ENCODE data around the gene KRTAP29-1. TPM values are rescaled to one million over a fixed set of nuclear protein-coding genes. Genes with fewer than 3 reads are reported as not detected.
"Not testable (repeated sequence)": the region's sequence is repeated elsewhere in the genome, so short reads cannot be mapped to it uniquely, and the experiment has no call there.

The KRTAP29-1 gene, protein sequence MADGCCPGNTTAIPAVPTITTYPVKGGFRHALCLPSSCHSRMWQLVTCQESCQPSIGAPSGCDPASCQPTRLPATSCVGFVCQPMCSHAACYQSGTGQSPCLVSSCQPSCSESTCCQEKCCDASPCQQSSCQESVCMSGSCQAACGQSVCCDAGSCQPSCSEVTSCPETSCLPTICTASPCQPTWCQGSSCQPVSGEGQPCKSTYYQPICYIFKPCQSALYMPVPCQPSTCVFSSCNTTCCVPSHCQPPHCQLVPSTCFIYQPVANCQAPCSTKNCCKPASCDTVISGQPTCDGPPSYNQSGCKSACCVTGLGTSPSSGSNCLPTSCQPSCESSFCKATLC
- not detected for total RNA-seq
- polyA plus RNA-seq = not detected
- long read RNA-seq, donor 1 = 0 reads
- long read RNA-seq, donor 2 = 0 reads
- long read RNA-seq, donor 3 = 0 reads
- long read RNA-seq, donor 4 = 0 reads
- long read RNA-seq, donor 5 = 0 reads
- long read RNA-seq, donor 6 = 0 reads
- long read RNA-seq, donor 7 = 0 reads
- long read RNA-seq, donor 8 = 0 reads
- long read RNA-seq, donor 9 = 0 reads
- long read RNA-seq, donor 10 = 0 reads

DNA sequence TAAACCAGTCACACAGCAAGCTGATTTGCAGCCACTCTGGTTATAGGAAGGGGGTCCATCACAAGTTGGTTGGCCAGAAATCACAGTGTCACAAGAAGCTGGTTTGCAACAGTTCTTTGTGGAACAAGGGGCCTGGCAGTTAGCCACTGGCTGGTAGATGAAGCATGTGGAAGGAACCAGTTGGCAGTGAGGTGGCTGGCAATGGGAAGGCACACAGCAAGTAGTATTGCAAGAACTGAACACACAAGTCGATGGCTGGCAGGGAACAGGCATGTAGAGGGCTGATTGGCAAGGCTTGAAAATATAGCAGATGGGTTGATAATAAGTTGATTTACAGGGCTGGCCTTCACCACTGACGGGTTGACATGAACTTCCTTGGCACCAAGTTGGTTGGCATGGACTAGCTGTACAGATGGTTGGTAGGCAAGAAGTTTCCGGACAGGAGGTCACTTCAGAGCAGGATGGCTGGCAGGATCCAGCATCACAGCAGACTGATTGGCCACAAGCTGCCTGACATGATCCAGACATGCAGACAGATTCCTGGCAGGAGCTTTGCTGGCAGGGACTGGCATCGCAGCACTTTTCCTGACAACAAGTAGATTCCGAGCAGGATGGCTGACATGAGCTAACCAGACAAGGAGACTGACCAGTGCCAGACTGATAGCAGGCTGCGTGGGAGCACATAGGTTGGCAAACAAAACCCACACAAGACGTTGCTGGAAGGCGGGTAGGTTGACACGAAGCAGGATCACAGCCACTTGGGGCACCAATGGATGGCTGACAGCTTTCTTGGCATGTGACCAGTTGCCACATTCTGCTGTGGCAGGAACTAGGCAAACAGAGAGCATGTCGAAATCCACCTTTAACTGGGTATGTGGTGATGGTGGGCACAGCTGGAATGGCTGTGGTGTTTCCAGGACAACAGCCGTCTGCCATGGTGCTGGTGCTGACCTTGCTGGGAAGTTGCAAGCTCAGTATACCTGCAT is at the start of gene KRTAP29-1:
Gene KRTAP29-1, minus strand, starts transcription at position 936 of the 986 bp plus-strand sequence. Its CDS starts 0 bp downstream, at position 936.
- intact Hi-C loops (cut with DNase I) = no loop called here

DNA sequence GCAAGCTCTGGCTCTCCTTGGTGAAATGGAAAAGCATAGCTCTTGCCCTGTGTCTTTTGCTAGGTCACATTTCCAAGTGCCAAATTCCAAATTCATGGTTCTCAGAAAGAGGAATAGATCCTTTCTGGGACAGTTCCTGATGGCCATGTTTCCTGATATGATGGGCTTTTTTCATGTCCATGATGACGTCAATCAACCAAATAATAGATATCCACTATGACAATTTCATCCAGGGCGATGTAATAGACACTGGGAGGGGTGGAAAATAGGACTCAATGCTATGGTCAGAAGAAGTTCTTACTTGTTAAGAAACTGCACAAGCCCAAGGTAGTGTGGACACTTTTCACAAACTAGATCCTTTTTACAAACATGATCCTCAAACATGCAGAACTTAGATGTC is 48.5 kb upstream of the KRTAP29-1 start:
- Histone ChIP-seq H3K27ac (no peak overlapping the region), H3K4me3 (no peak overlapping the region), H3K36me3 (replicated peaks in 1 of 2) (no peaks in the 10 kb centered on the region), H3K4me1 (replicated peaks in 1 of 2) (no peaks in the 10 kb centered on the region), H3K27me3 (no peaks in the 10 kb centered on the region), H3K9me3 (replicated peaks in 1 of 3) (no peaks in the 10 kb centered on the region)
- intact Hi-C loops (cut with DNase I) = no loop called here
- WGBS, 4 donors = 76 to 84% (median 82%) methylated on average over 2 of the region's 2 CpGs
- TF ChIP-seq, protein P1, sequence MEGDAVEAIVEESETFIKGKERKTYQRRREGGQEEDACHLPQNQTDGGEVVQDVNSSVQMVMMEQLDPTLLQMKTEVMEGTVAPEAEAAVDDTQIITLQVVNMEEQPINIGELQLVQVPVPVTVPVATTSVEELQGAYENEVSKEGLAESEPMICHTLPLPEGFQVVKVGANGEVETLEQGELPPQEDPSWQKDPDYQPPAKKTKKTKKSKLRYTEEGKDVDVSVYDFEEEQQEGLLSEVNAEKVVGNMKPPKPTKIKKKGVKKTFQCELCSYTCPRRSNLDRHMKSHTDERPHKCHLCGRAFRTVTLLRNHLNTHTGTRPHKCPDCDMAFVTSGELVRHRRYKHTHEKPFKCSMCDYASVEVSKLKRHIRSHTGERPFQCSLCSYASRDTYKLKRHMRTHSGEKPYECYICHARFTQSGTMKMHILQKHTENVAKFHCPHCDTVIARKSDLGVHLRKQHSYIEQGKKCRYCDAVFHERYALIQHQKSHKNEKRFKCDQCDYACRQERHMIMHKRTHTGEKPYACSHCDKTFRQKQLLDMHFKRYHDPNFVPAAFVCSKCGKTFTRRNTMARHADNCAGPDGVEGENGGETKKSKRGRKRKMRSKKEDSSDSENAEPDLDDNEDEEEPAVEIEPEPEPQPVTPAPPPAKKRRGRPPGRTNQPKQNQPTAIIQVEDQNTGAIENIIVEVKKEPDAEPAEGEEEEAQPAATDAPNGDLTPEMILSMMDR (IDR thresholded peaks at IDR 0.05) = no peak
- no peak for TF ChIP-seq POLR2A (IDR thresholded peaks at IDR 0.05)
- no peak for DNase-seq

More for the DNA sequence above, at the start of gene KRTAP29-1:
- WGBS, 4 donors = 64 to 70% (median 69%) methylated on average over 9 to 11 of the region's 11 CpGs
- Histone ChIP-seq H3K4me3 (no peak within 1 kb of the TSS), H3K27me3 (no peaks in the 10 kb centered on the region), H3K9me3 (replicated peaks in 1 of 3) (no peaks in the 10 kb centered on the region), H3K36me3 (replicated peaks in 1 of 2) (no peaks in the 10 kb centered on the region), H3K27ac (no peak within 1 kb of the TSS), H3K4me1 (replicated peaks in 1 of 2) (no peaks in the 10 kb centered on the region)
- TF ChIP-seq, protein P1 (IDR thresholded peaks at IDR 0.05) = no peak
- no peak for TF ChIP-seq POLR2A (IDR thresholded peaks at IDR 0.05)
- peak in 1 of 7 donors; percentile 69 for DNase-seq

DNA sequence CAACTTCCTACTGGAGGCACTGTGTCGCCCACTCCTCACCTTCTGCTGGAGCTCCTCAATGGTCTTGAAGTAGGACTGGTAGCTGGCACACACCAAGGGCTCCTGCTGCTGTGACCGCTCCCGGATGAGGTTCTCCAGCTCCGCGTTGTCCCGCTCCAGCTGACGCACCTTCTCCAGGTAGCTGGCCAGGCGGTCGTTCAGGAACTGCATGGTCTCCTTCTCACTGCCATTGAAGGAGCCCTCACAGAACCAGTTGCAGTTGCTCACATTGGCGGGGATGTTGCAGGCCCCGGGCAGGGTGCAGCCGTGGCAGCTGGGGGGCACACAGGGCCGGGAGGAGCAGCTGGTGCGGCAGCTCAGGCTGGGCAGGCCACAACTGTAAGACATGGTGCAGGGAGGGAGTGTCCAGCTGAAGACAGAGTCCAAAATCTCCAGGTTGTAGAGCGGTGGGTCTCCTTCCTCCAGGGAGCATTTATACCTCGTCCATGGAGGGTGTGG is 47.8 kb upstream of the KRTAP29-1 start, which contains the start of gene KRT33A:
Gene KRT33A, minus strand, starts transcription at position 448 of the 498 bp plus-strand sequence. Its CDS starts 61 bp downstream, at position 387.
- H3K4me1 ChIP-seq (replicated peaks in 1 of 2); H3K27ac ChIP-seq; H3K36me3 ChIP-seq (replicated peaks in 1 of 2); H3K9me3 ChIP-seq (replicated peaks in 1 of 3); H3K4me3 ChIP-seq; H3K27me3 ChIP-seq; DNase-seq; intact Hi-C loops (cut with DNase I): not testable (repeated sequence)
- 87 to 96% (median 89%) methylated on average over 10 to 16 of the region's 16 CpGs for WGBS, 4 donors

DNA sequence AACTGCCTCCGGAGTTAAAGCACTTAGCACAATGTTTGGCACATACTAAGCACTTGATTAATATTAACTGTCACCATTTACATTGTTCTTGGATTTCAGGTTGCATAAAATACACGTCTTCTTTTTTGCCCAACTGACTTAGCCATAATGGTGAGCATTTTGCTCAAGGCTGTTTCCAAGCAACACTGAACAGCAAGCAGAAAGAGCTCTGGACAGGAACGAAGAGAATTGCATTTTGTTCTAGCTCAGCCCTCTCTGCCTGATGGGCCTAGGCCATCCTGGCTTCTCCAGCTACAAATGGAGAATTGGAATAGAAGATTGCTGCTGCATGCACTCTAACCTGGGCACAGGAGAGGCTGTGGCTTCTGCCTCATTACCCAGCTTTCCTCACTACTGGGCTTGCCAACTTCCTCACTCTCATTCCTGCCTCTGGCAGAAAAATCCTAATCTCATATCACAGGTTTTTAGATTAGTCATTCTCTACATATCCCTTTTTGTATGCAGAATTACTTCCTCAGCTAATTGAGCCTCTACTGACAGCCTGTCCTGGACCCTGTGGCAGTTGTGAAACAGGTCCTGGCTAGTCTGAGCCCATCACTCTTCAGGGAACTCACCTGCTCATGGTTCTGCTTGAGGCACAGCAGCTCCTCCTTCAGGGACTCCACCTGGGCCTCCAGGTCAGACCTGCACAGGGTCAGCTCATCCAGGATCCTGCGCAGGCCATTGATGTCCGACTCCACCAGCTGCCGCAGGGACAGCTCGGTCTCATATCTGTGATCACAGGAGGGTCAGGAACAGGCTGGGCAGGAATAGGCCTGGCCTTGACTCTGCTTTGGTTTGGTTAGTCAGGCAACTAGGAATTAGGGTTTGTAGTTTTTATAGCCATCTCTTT is 45.5 kb upstream of the KRTAP29-1 start:
- 71 to 89% (median 84%) methylated on average over 3 to 7 of the region's 7 CpGs for WGBS, 4 donors

DNA sequence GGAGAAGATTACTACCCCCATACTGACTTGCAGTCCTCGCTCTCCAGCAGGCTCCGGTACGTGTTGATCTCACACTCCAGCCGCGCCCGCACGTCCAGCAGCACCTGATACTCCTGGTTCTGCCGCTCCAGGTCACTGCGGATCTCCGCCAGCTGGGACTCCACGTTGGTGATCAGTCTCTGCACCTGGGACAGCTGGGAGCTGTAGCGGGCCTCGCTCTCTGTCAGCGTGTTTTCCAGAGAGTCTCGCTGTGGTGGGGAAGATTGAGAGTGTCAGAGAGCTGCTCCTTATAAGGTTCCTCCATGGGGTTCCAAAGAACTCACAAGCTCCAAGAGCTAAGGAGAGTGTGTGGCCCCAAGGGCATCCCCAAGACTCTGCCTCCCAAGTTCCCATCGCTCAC is 43.8 kb upstream of the KRTAP29-1 start:
- H3K36me3 ChIP-seq (replicated peaks in 1 of 2); intact Hi-C loops (cut with DNase I); H3K4me1 ChIP-seq (replicated peaks in 1 of 2); H3K27ac ChIP-seq; H3K4me3 ChIP-seq; H3K27me3 ChIP-seq; H3K9me3 ChIP-seq (replicated peaks in 1 of 3); DNase-seq: not testable (repeated sequence)
- 92 to 97% (median 94%) methylated on average over 15 to 16 of the region's 16 CpGs for WGBS, 4 donors

More for the DNA sequence above, 45.5 kb upstream of the KRTAP29-1 start:
- intact Hi-C loops (cut with DNase I) = no loop called here
- H3K27me3 ChIP-seq = no peaks in the 10 kb centered on the region
- no peak overlapping the region for H3K4me3 ChIP-seq
- no peaks in the 10 kb centered on the region for H3K4me1 ChIP-seq (replicated peaks in 1 of 2)
- DNase-seq = no peak
- H3K27ac ChIP-seq = no peak overlapping the region
- H3K36me3 ChIP-seq (replicated peaks in 1 of 2) = no peaks in the 10 kb centered on the region
- H3K9me3 ChIP-seq (replicated peaks in 1 of 3) = no peaks in the 10 kb centered on the region
- TF ChIP-seq, protein P1 (IDR thresholded peaks at IDR 0.05) = no peak
- no peak for TF ChIP-seq POLR2A (IDR thresholded peaks at IDR 0.05)

Measured in adrenal gland (tissue), 19 donors.